Neural progenitor cell (in vitro differentiated cells): ENCODE data around the gene TSPAN18.

Experiments used
- CTCF ChIP-seq: fragments of 200-600 bp; sonication (generic); IDR thresholded peaks from 2 replicates; pipeline ENCODE4 v1.5.1; 2017; ENCODE audit warnings: antibody characterized with exemption, mild to moderate bottlenecking
- EZH2 ChIP-seq: fragments of 200-600 bp; sonication (generic); IDR thresholded peaks from 2 replicates; pipeline ENCODE4 v1.6.1; 2017; ENCODE audit warnings: antibody characterized with exemption, mild to moderate bottlenecking, moderate library complexity
- EZH2phosphoT487 ChIP-seq: fragments of 200-600 bp; sonication (generic); IDR thresholded peaks from 2 replicates; pipeline ENCODE4 v1.6.1; 2017; ENCODE audit warnings: antibody characterized with exemption

- TF ChIP-seq CTCF, result no peak
- TF ChIP-seq EZH2, result no peak
- no peak for TF ChIP-seq EZH2phosphoT487
Measured at GRCh38 chr11:44901786-44902185, 175.0 kb downstream of the TSPAN18 start.
